ENCODE data around the gene RETREG1. TPM values are rescaled to one million over a fixed set of nuclear protein-coding genes. Genes with fewer than 3 reads are reported as not detected.

Gene RETREG1
- polyA plus RNA-seq, 6 donors from 2014 or later, result 7.0 to 55.3 (median 19.6) TPM

- H3K27ac Mint-ChIP-seq, result no peak overlapping the region
- H3K36me3 Mint-ChIP-seq, result peaks cover 0 to 4% of the 10 kb centered on the region in 2 donors
- H3K27me3 Mint-ChIP-seq, result no peaks in the 10 kb centered on the region
- peaks cover 8 to 16% (median 15%) of the 10 kb centered on the region in 3 donors for H3K4me1 Mint-ChIP-seq
- no peak for DNase-seq
- H3K9me3 Mint-ChIP-seq, result peaks cover 0 to 2% (median 0%) of the 10 kb centered on the region in 7 donors
- ATAC-seq (ENCODE audit: low read depth in 2 of 2), result no peak
- no peak overlapping the region for H3K4me3 Mint-ChIP-seq
Measured at GRCh38 chr5:16536818-16537217, 80.0 kb downstream of the RETREG1 start.

- no peak for ATAC-seq (ENCODE audit: low read depth in 2 of 2)
- H3K27ac Mint-ChIP-seq, result peak overlapping the region in 1 of 6 donors; percentile 15
- no peak overlapping the region for H3K4me3 Mint-ChIP-seq
- H3K9me3 Mint-ChIP-seq, result peaks cover 0 to 2% (median 0%) of the 10 kb centered on the region in 7 donors
- H3K4me1 Mint-ChIP-seq, result peaks cover 3 to 14% (median 11%) of the 10 kb centered on the region in 3 donors
- no peaks in the 10 kb centered on the region for H3K27me3 Mint-ChIP-seq
- DNase-seq, result no peak
- peaks cover 0 to 4% of the 10 kb centered on the region in 2 donors for H3K36me3 Mint-ChIP-seq
Measured at GRCh38 chr5:16536246-16536645, 80.6 kb downstream of the RETREG1 start.

- Mint-ChIP-seq H3K4me3 (no peak overlapping the region), H3K9me3 (no peaks in the 10 kb centered on the region), H3K27me3 (no peaks in the 10 kb centered on the region), H3K4me1 (peaks cover 0 to 7% (median 1%) of the 10 kb centered on the region in 3 donors), H3K36me3 (no peaks in the 10 kb centered on the region), H3K27ac (no peak overlapping the region)
- ATAC-seq (ENCODE audit: low read depth in 2 of 2) (no peak), DNase-seq (no peak)
Measured at GRCh38 chr5:16534280-16534679, 82.5 kb downstream of the RETREG1 start.

GRCh38 chr5:16531063-16531648, 85.6 kb downstream of the RETREG1 start:
- no peaks in the 10 kb centered on the region for H3K36me3 Mint-ChIP-seq
- DNase-seq (no peak), ATAC-seq (ENCODE audit: low read depth in 2 of 2) (no peak)
- peak overlapping the region in 1 of 6 donors; percentile 22 for H3K27ac Mint-ChIP-seq
- no peak overlapping the region for H3K4me3 Mint-ChIP-seq
- no peaks in the 10 kb centered on the region for H3K27me3 Mint-ChIP-seq
- no peaks in the 10 kb centered on the region for H3K9me3 Mint-ChIP-seq
- peaks cover 0 to 4% (median 4%) of the 10 kb centered on the region in 3 donors for H3K4me1 Mint-ChIP-seq

- DNase-seq (no peak), ATAC-seq (ENCODE audit: low read depth in 2 of 2) (no peak)
- Mint-ChIP-seq H3K27me3 (no peaks in the 10 kb centered on the region), H3K36me3 (peaks cover 0 to 3% of the 10 kb centered on the region in 2 donors), H3K4me1 (peaks cover 2 to 8% (median 5%) of the 10 kb centered on the region in 3 donors), H3K4me3 (no peak overlapping the region), H3K9me3 (no peaks in the 10 kb centered on the region), H3K27ac (no peak overlapping the region)
Measured at GRCh38 chr5:16529306-16529705, 87.5 kb downstream of the RETREG1 start.

GRCh38 chr5:16528382-16529110, 88.3 kb downstream of the RETREG1 start:
- H3K9me3 Mint-ChIP-seq, result no peaks in the 10 kb centered on the region
- H3K27me3 Mint-ChIP-seq, result no peaks in the 10 kb centered on the region
- H3K4me3 Mint-ChIP-seq, result no peak overlapping the region

GRCh38 chr5:16525651-16526050, 91.1 kb downstream of the RETREG1 start:
- peaks cover 0 to 19% of the 10 kb centered on the region in 2 donors for H3K36me3 Mint-ChIP-seq
- H3K9me3 Mint-ChIP-seq, result no peaks in the 10 kb centered on the region
- H3K27me3 Mint-ChIP-seq, result no peaks in the 10 kb centered on the region
- H3K27ac Mint-ChIP-seq, result no peak overlapping the region
- H3K4me1 Mint-ChIP-seq, result peaks cover 13 to 23% (median 15%) of the 10 kb centered on the region in 3 donors
- H3K4me3 Mint-ChIP-seq, result no peak overlapping the region
- ATAC-seq (ENCODE audit: low read depth in 2 of 2) (no peak), DNase-seq (no peak)

More at GRCh38 chr5:16528382-16529110, 88.3 kb downstream of the RETREG1 start:
- H3K27ac Mint-ChIP-seq, result peak overlapping the region in 2 of 6 donors; percentile 1 to 27
- DNase-seq (no peak), ATAC-seq (ENCODE audit: low read depth in 2 of 2) (no peak)
- peaks cover 0 to 10% of the 10 kb centered on the region in 2 donors for H3K36me3 Mint-ChIP-seq
- peaks cover 7 to 15% (median 12%) of the 10 kb centered on the region in 3 donors for H3K4me1 Mint-ChIP-seq

GRCh38 chr5:16524286-16524685, 92.5 kb downstream of the RETREG1 start:
- H3K36me3 Mint-ChIP-seq, result peaks cover 0 to 19% of the 10 kb centered on the region in 2 donors
- H3K4me3 Mint-ChIP-seq, result no peak overlapping the region
- H3K27me3 Mint-ChIP-seq, result no peaks in the 10 kb centered on the region
- DNase-seq, result no peak
- H3K9me3 Mint-ChIP-seq, result no peaks in the 10 kb centered on the region
- peaks cover 13 to 23% (median 22%) of the 10 kb centered on the region in 3 donors for H3K4me1 Mint-ChIP-seq
- ATAC-seq (ENCODE audit: low read depth in 2 of 2), result no peak
- H3K27ac Mint-ChIP-seq, result peak overlapping the region in 2 of 6 donors; percentile 72 to 73

GRCh38 chr5:16521521-16522483, 95.0 kb downstream of the RETREG1 start:
- H3K4me1 Mint-ChIP-seq, result peaks cover 13 to 22% (median 19%) of the 10 kb centered on the region in 3 donors
- H3K4me3 Mint-ChIP-seq, result no peak overlapping the region
- ATAC-seq (ENCODE audit: low read depth in 2 of 2), result no peak
- H3K36me3 Mint-ChIP-seq, result peaks cover 0 to 19% of the 10 kb centered on the region in 2 donors
- DNase-seq, result no peak
- H3K9me3 Mint-ChIP-seq, result no peaks in the 10 kb centered on the region
- H3K27me3 Mint-ChIP-seq, result no peaks in the 10 kb centered on the region
- H3K27ac Mint-ChIP-seq, result peak overlapping the region in 2 of 6 donors; percentile 11 to 57

GRCh38 chr5:16520841-16521240, 96.0 kb downstream of the RETREG1 start:
- Mint-ChIP-seq H3K9me3 (no peaks in the 10 kb centered on the region), H3K27ac (peak overlapping the region in 3 of 6 donors; percentile 11 to 57 (median 25)), H3K36me3 (peaks cover 0 to 19% of the 10 kb centered on the region in 2 donors), H3K4me1 (peaks cover 13 to 22% (median 19%) of the 10 kb centered on the region in 3 donors), H3K27me3 (no peaks in the 10 kb centered on the region), H3K4me3 (no peak overlapping the region)
- DNase-seq, result no peak
- ATAC-seq (ENCODE audit: low read depth in 2 of 2), result no peak

GRCh38 chr5:16519435-16519834, 97.4 kb downstream of the RETREG1 start:
- Mint-ChIP-seq H3K9me3 (no peaks in the 10 kb centered on the region), H3K4me3 (no peak overlapping the region), H3K27ac (peak overlapping the region in 2 of 6 donors; percentile 9 to 73), H3K36me3 (peaks cover 0 to 18% of the 10 kb centered on the region in 2 donors), H3K4me1 (peaks cover 13 to 22% (median 15%) of the 10 kb centered on the region in 3 donors), H3K27me3 (no peaks in the 10 kb centered on the region)
- ATAC-seq (ENCODE audit: low read depth in 2 of 2) (no peak), DNase-seq (no peak)

GRCh38 chr5:16518606-16519005, 98.2 kb downstream of the RETREG1 start:
- Mint-ChIP-seq H3K4me3 (no peak overlapping the region), H3K27ac (no peak overlapping the region), H3K27me3 (no peaks in the 10 kb centered on the region), H3K9me3 (no peaks in the 10 kb centered on the region), H3K36me3 (peaks cover 0 to 9% of the 10 kb centered on the region in 2 donors), H3K4me1 (peaks cover 6 to 15% (median 8%) of the 10 kb centered on the region in 3 donors)
- DNase-seq, result no peak
- no peak for ATAC-seq (ENCODE audit: low read depth in 2 of 2)

GRCh38 chr5:16515532-16515931, 101.3 kb downstream of the RETREG1 start:
- Mint-ChIP-seq H3K9me3 (no peaks in the 10 kb centered on the region), H3K4me1 (peaks cover 0 to 7% (median 0%) of the 10 kb centered on the region in 3 donors), H3K27me3 (no peaks in the 10 kb centered on the region), H3K36me3 (no peaks in the 10 kb centered on the region), H3K27ac (no peak overlapping the region), H3K4me3 (no peak overlapping the region)
- ATAC-seq (ENCODE audit: low read depth in 2 of 2) (no peak), DNase-seq (no peak)
